Measurements from ENCODE around the gene SLC7A14. TPM values are rescaled to one million over a fixed set of nuclear protein-coding genes. Genes with fewer than 3 reads are reported as not detected.

SLC7A14 gene
- polyA plus RNA-seq, 2 donors: not detected

GRCh38 chr3:170431054-170431453, 154.8 kb downstream of the SLC7A14 start:
- WGBS, 2 donors: 91 to 94% methylated on average over 3 of the region's 3 CpGs
- Histone ChIP-seq H3K36me3 (ENCODE audit: control insufficient read depth in 2 of 2, insufficient read depth in 2 of 2, low read length in 1 of 2) (no peaks in the 10 kb centered on the region), H3K27ac (ENCODE audit: low read depth in 2 of 2, low read length in 1 of 2) (no peak overlapping the region), H3K4me3 (ENCODE audit: low read depth in 1 of 2, low read length in 2 of 2) (no peak overlapping the region), H3K4me1 (ENCODE audit: control insufficient read depth in 2 of 2, insufficient read depth in 2 of 2, low read length in 1 of 2) (no peaks in the 10 kb centered on the region), H3K9me3 (ENCODE audit: control insufficient read depth in 2 of 2, insufficient read depth in 1 of 2, low read depth in 1 of 2, low read length in 1 of 2) (peaks cover 0 to 3% of the 10 kb centered on the region in 2 donors), H3K27me3 (ENCODE audit: control insufficient read depth in 1 of 2, insufficient read depth in 2 of 2, low read length in 2 of 2) (no peaks in the 10 kb centered on the region)

- Histone ChIP-seq H3K9me3 (ENCODE audit: control insufficient read depth in 2 of 2, insufficient read depth in 1 of 2, low read depth in 1 of 2, low read length in 1 of 2) (peaks cover 0 to 3% of the 10 kb centered on the region in 2 donors), H3K27me3 (ENCODE audit: control insufficient read depth in 1 of 2, insufficient read depth in 2 of 2, low read length in 2 of 2) (no peaks in the 10 kb centered on the region), H3K4me3 (ENCODE audit: low read depth in 1 of 2, low read length in 2 of 2) (no peak overlapping the region), H3K27ac (ENCODE audit: low read depth in 2 of 2, low read length in 1 of 2) (no peak overlapping the region), H3K4me1 (ENCODE audit: control insufficient read depth in 2 of 2, insufficient read depth in 2 of 2, low read length in 1 of 2) (no peaks in the 10 kb centered on the region), H3K36me3 (ENCODE audit: control insufficient read depth in 2 of 2, insufficient read depth in 2 of 2, low read length in 1 of 2) (no peaks in the 10 kb centered on the region)
- WGBS, 2 donors: 65 to 71% methylated on average over 1 of the region's 1 CpG
These were observed 156.8 kb downstream of the SLC7A14 start for GRCh38 chr3:170429050-170429449.

- no peaks in the 10 kb centered on the region for H3K27me3 ChIP-seq (ENCODE audit: control insufficient read depth in 1 of 2, insufficient read depth in 2 of 2, low read length in 2 of 2)
- whole genome bisulfite sequencing, 2 donors: 70% methylated on average over 2 of the region's 2 CpGs
- no peak overlapping the region for H3K4me3 ChIP-seq (ENCODE audit: low read depth in 1 of 2, low read length in 2 of 2)
- no peaks in the 10 kb centered on the region for H3K36me3 ChIP-seq (ENCODE audit: control insufficient read depth in 2 of 2, insufficient read depth in 2 of 2, low read length in 1 of 2)
- H3K9me3 ChIP-seq (ENCODE audit: control insufficient read depth in 2 of 2, insufficient read depth in 1 of 2, low read depth in 1 of 2, low read length in 1 of 2): peaks cover 0 to 3% of the 10 kb centered on the region in 2 donors
- no peak overlapping the region for H3K27ac ChIP-seq (ENCODE audit: low read depth in 2 of 2, low read length in 1 of 2)
- H3K4me1 ChIP-seq (ENCODE audit: control insufficient read depth in 2 of 2, insufficient read depth in 2 of 2, low read length in 1 of 2): no peaks in the 10 kb centered on the region
These were observed 157.8 kb downstream of the SLC7A14 start for GRCh38 chr3:170428095-170428494.

- H3K4me1 ChIP-seq (ENCODE audit: control insufficient read depth in 2 of 2, insufficient read depth in 2 of 2, low read length in 1 of 2): no peaks in the 10 kb centered on the region
These were observed 159.6 kb downstream of the SLC7A14 start for GRCh38 chr3:170426240-170426797.

GRCh38 chr3:170425491-170426239, 160.2 kb downstream of the SLC7A14 start:
- no peaks in the 10 kb centered on the region for H3K27me3 ChIP-seq (ENCODE audit: control insufficient read depth in 1 of 2, insufficient read depth in 2 of 2, low read length in 2 of 2)
- H3K27ac ChIP-seq (ENCODE audit: low read depth in 2 of 2, low read length in 1 of 2): no peak overlapping the region
- WGBS, 2 donors: 69 to 70% methylated on average over 11 of the region's 11 CpGs
- H3K4me3 ChIP-seq (ENCODE audit: low read depth in 1 of 2, low read length in 2 of 2): no peak overlapping the region
- no peaks in the 10 kb centered on the region for H3K9me3 ChIP-seq (ENCODE audit: control insufficient read depth in 2 of 2, insufficient read depth in 1 of 2, low read depth in 1 of 2, low read length in 1 of 2)
- H3K36me3 ChIP-seq (ENCODE audit: control insufficient read depth in 2 of 2, insufficient read depth in 2 of 2, low read length in 1 of 2): no peaks in the 10 kb centered on the region
- no peaks in the 10 kb centered on the region for H3K4me1 ChIP-seq (ENCODE audit: control insufficient read depth in 2 of 2, insufficient read depth in 2 of 2, low read length in 1 of 2)

More at GRCh38 chr3:170426240-170426797, 159.6 kb downstream of the SLC7A14 start:
- H3K4me3 ChIP-seq (ENCODE audit: low read depth in 1 of 2, low read length in 2 of 2): no peak overlapping the region
- 64 to 80% methylated on average over 2 of the region's 2 CpGs for WGBS, 2 donors
- H3K9me3 ChIP-seq (ENCODE audit: control insufficient read depth in 2 of 2, insufficient read depth in 1 of 2, low read depth in 1 of 2, low read length in 1 of 2): no peaks in the 10 kb centered on the region
- H3K27me3 ChIP-seq (ENCODE audit: control insufficient read depth in 1 of 2, insufficient read depth in 2 of 2, low read length in 2 of 2): no peaks in the 10 kb centered on the region
- H3K27ac ChIP-seq (ENCODE audit: low read depth in 2 of 2, low read length in 1 of 2): no peak overlapping the region
- no peaks in the 10 kb centered on the region for H3K36me3 ChIP-seq (ENCODE audit: control insufficient read depth in 2 of 2, insufficient read depth in 2 of 2, low read length in 1 of 2)

DNA sequence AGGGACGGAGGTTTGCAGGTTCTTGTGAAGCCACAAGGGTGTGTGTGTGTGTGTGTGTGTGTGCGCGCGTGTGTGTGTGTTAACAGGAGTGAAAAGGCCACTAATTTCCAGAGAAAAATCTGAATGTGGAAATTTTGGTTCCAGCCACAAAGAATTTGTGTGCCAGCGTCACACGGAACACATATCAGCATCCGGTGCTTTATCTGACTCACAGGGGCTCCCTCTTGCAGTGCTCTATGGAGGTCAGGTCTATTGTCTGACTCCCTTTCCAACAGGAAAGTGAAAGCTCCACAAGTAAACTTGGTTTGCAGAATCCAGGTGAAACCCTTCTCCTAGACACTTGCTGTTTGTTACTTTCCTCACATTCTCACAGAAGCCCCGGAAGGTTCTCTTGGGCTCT, 161.0 kb downstream of the SLC7A14 start:
- no peak overlapping the region for H3K27ac ChIP-seq (ENCODE audit: low read depth in 2 of 2, low read length in 1 of 2)
- H3K4me1 ChIP-seq (ENCODE audit: control insufficient read depth in 2 of 2, insufficient read depth in 2 of 2, low read length in 1 of 2): peaks cover 0 to under 1% of the 10 kb centered on the region in 2 donors
- 78 to 80% methylated on average over 8 of the region's 8 CpGs for WGBS, 2 donors
- no peaks in the 10 kb centered on the region for H3K27me3 ChIP-seq (ENCODE audit: control insufficient read depth in 1 of 2, insufficient read depth in 2 of 2, low read length in 2 of 2)
- no peak overlapping the region for H3K4me3 ChIP-seq (ENCODE audit: low read depth in 1 of 2, low read length in 2 of 2)
- no peaks in the 10 kb centered on the region for H3K36me3 ChIP-seq (ENCODE audit: control insufficient read depth in 2 of 2, insufficient read depth in 2 of 2, low read length in 1 of 2)
- H3K9me3 ChIP-seq (ENCODE audit: control insufficient read depth in 2 of 2, insufficient read depth in 1 of 2, low read depth in 1 of 2, low read length in 1 of 2): no peaks in the 10 kb centered on the region

GRCh38 chr3:170423001-170423615, 162.8 kb downstream of the SLC7A14 start:
- 87 to 97% methylated on average over 8 of the region's 8 CpGs for WGBS, 2 donors
- Histone ChIP-seq H3K4me3 (ENCODE audit: low read depth in 1 of 2, low read length in 2 of 2) (no peak overlapping the region), H3K36me3 (ENCODE audit: control insufficient read depth in 2 of 2, insufficient read depth in 2 of 2, low read length in 1 of 2) (no peaks in the 10 kb centered on the region), H3K27me3 (ENCODE audit: control insufficient read depth in 1 of 2, insufficient read depth in 2 of 2, low read length in 2 of 2) (no peaks in the 10 kb centered on the region), H3K9me3 (ENCODE audit: control insufficient read depth in 2 of 2, insufficient read depth in 1 of 2, low read depth in 1 of 2, low read length in 1 of 2) (peaks cover 0 to 2% of the 10 kb centered on the region in 2 donors), H3K27ac (ENCODE audit: low read depth in 2 of 2, low read length in 1 of 2) (no peak overlapping the region), H3K4me1 (ENCODE audit: control insufficient read depth in 2 of 2, insufficient read depth in 2 of 2, low read length in 1 of 2) (peaks cover 6 to 11% of the 10 kb centered on the region in 2 donors)

- H3K4me1 ChIP-seq (ENCODE audit: control insufficient read depth in 2 of 2, insufficient read depth in 2 of 2, low read length in 1 of 2): peaks cover 6 to 11% of the 10 kb centered on the region in 2 donors
- H3K27ac ChIP-seq (ENCODE audit: low read depth in 2 of 2, low read length in 1 of 2): no peak overlapping the region
- no peak overlapping the region for H3K4me3 ChIP-seq (ENCODE audit: low read depth in 1 of 2, low read length in 2 of 2)
- peaks cover 0 to 3% of the 10 kb centered on the region in 2 donors for H3K27me3 ChIP-seq (ENCODE audit: control insufficient read depth in 1 of 2, insufficient read depth in 2 of 2, low read length in 2 of 2)
- H3K36me3 ChIP-seq (ENCODE audit: control insufficient read depth in 2 of 2, insufficient read depth in 2 of 2, low read length in 1 of 2): no peaks in the 10 kb centered on the region
- H3K9me3 ChIP-seq (ENCODE audit: control insufficient read depth in 2 of 2, insufficient read depth in 1 of 2, low read depth in 1 of 2, low read length in 1 of 2): peaks cover 0 to 2% of the 10 kb centered on the region in 2 donors
- WGBS, 2 donors: 70 to 84% methylated on average over 2 of the region's 2 CpGs
These were observed 164.1 kb downstream of the SLC7A14 start for GRCh38 chr3:170421758-170422157.

DNA sequence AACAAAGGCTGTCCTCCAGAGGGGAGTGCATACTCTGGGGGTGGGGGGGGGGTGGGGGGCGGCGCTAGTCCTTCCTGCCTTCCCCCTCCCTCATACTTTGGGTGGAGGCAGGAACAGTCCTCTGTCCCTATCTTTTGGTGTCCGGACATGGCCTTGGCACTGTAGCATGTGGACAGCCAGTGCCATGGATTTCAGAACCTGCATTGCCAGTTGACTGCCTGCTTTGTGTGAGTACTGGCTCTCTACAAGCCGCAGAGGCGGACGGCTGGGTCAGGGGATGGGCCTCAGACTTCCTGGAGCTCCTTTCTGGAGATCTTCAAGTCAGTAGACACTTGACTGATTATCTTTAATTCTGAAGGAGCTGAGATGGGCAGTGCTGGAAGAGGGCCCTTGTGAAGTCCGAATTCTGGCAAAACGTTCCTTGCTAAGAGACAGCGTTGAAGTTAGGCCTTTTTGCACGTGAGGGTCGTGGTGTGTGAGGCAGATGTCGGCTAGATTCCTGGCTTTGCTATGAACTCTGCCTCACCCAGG, 164.7 kb downstream of the SLC7A14 start:
- Histone ChIP-seq H3K36me3 (ENCODE audit: control insufficient read depth in 2 of 2, insufficient read depth in 2 of 2, low read length in 1 of 2) (no peaks in the 10 kb centered on the region), H3K4me1 (ENCODE audit: control insufficient read depth in 2 of 2, insufficient read depth in 2 of 2, low read length in 1 of 2) (peaks cover 6 to 11% of the 10 kb centered on the region in 2 donors), H3K9me3 (ENCODE audit: control insufficient read depth in 2 of 2, insufficient read depth in 1 of 2, low read depth in 1 of 2, low read length in 1 of 2) (peaks cover 0 to 2% of the 10 kb centered on the region in 2 donors), H3K27ac (ENCODE audit: low read depth in 2 of 2, low read length in 1 of 2) (peak overlapping the region in 1 of 2 donors; percentile 27), H3K4me3 (ENCODE audit: low read depth in 1 of 2, low read length in 2 of 2) (peak overlapping the region in 1 of 2 donors; percentile 3), H3K27me3 (ENCODE audit: control insufficient read depth in 1 of 2, insufficient read depth in 2 of 2, low read length in 2 of 2) (peaks cover 0 to 3% of the 10 kb centered on the region in 2 donors)
- 62 to 71% methylated on average over 12 of the region's 12 CpGs for WGBS, 2 donors
